Measurements from ENCODE around the gene WWOX.

Gene WWOX

GRCh38 chr16:78571434-78571833 lies 472.0 kb downstream of the WWOX start:
- CTCF ChIA-PET = interaction anchor here (1.4 kb wide), 1 partner anchor 11 kb away, joined by 4 read pairs; no protein-coding TSS in a partner anchor
- no peak for TF ChIP-seq CTCF (IDR thresholded peaks at IDR 0.05; ENCODE audit: control extremely low read depth, extremely low read depth, low read depth, missing control alignments)
- DNase-seq (ENCODE audit: extremely low spot score) = no peak
- POLR2A ChIA-PET = no interaction called here

GRCh38 chr16:78571898-78572358 lies 472.5 kb downstream of the WWOX start:
- DNase-seq (ENCODE audit: extremely low spot score) = no peak
- TF ChIP-seq CTCF (IDR thresholded peaks at IDR 0.05; ENCODE audit: control extremely low read depth, extremely low read depth, low read depth, missing control alignments) = no peak
- ChIA-PET POLR2A (no interaction called here), CTCF (interaction anchor here (1.4 to 2.1 kb wide), 2 partner anchors 11 to 12 kb away, joined by 4 to 6 read pairs; no protein-coding TSS in a partner anchor)

- ChIA-PET CTCF (no interaction called here), POLR2A (no interaction called here)
- no peak for TF ChIP-seq CTCF (IDR thresholded peaks at IDR 0.05; ENCODE audit: control extremely low read depth, extremely low read depth, low read depth, missing control alignments)
- no peak for DNase-seq (ENCODE audit: extremely low spot score)
Observed at GRCh38 chr16:78574571-78574970, 475.1 kb downstream of the WWOX start.

GRCh38 chr16:78576941-78577340 lies 477.5 kb downstream of the WWOX start:
- ChIA-PET CTCF (interaction anchor here (1.0 to 1.6 kb wide), 4 partner anchors 11 to 19 kb away, joined by 3 to 5 read pairs (median 3); no protein-coding TSS in a partner anchor), POLR2A (no interaction called here)

GRCh38 chr16:78577630-78578029 lies 478.2 kb downstream of the WWOX start:
- POLR2A ChIA-PET = interaction anchor here (0.6 kb wide), 1 partner anchor 15 kb away, joined by 3 read pairs; no protein-coding TSS in a partner anchor
- CTCF ChIA-PET = interaction anchor here (1.0 kb wide), 2 partner anchors 17 to 20 kb away, joined by 3 read pairs; no protein-coding TSS in a partner anchor
- TF ChIP-seq CTCF (IDR thresholded peaks at IDR 0.05; ENCODE audit: control extremely low read depth, extremely low read depth, low read depth, missing control alignments) = no peak

More at GRCh38 chr16:78576941-78577340, 477.5 kb downstream of the WWOX start:
- no peak for TF ChIP-seq CTCF (IDR thresholded peaks at IDR 0.05; ENCODE audit: control extremely low read depth, extremely low read depth, low read depth, missing control alignments)
- DNase-seq (ENCODE audit: extremely low spot score) = no peak

GRCh38 chr16:78579020-78579419 lies 479.6 kb downstream of the WWOX start:
- no peak for DNase-seq (ENCODE audit: extremely low spot score)
- ChIA-PET CTCF (no interaction called here), POLR2A (no interaction called here)
- TF ChIP-seq CTCF (IDR thresholded peaks at IDR 0.05; ENCODE audit: control extremely low read depth, extremely low read depth, low read depth, missing control alignments) = no peak

More at GRCh38 chr16:78577630-78578029, 478.2 kb downstream of the WWOX start:
- DNase-seq (ENCODE audit: extremely low spot score) = no peak
